ENCODE results near the gene SLX4IP.

The SLX4IP gene

GRCh38 chr20:10521836-10522235 is 86.7 kb downstream of the SLX4IP start:
- DNase-seq (ENCODE audit: low spot score), result no peak

DNA sequence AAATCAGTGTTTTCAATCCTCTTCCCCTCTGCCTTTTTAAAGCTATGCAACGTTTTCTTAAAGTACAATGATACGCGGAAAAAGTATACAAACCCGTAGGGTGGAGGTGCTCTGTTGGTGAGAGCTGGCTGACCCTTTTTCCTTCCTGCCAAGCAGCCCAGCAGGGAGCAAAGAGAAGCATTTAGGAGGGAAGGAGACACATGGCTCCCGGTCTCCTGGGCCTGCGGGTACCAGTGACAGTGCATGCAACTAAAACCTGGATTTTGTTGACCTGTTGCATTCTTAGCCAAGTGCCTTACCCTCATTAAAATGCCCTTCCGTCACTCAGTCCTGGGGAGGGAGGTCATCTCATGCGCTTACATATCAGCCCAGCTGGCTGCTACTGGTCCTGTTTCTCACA is 87.2 kb downstream of the SLX4IP start:
- no peak for DNase-seq (ENCODE audit: low spot score)

DNA sequence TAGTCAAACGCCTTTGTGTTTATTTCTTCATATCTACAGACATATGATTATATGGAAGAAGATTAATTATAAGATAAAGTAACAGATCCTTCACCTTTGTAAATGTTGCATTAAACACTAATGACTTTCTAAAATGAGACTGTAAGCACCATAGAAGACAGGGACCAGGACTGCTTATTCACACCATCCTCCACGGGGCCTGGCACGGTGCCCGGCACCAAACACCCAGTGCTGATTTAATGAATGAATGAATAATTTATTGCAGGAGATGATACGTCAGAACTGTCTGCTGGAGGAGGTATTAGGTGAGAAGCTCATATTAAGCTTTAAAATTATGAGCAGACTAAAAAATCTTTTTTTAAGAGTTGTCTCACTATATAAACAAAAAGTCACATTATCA is 88.3 kb downstream of the SLX4IP start:
- DNase-seq (ENCODE audit: low spot score), result no peak

- DNase-seq (ENCODE audit: low spot score), result no peak
Measured at GRCh38 chr20:10524034-10524476, 89.0 kb downstream of the SLX4IP start.

DNA sequence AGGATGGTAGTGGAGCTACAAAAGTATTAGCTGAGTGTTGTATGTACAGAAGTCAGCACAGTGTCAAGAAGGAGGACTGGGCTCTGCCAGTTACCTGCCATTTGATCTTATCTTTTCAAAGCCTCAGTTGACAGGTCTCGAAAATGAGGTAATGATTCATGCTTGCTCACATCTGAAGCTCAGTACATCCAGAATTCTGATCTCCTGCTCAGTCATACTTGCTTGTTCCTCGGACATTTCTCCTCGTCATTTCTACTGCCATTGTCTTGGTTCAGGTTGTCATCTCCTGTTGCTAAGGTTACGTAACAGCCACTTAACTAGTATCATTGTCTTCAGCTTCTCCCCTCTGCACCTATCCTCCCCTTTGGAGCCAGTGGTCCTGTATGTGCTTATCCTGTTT is 89.5 kb downstream of the SLX4IP start:
- no peak for DNase-seq (ENCODE audit: low spot score)

GRCh38 chr20:10527781-10528180 is 92.7 kb downstream of the SLX4IP start:
- DNase-seq (ENCODE audit: low spot score), result no peak

DNA sequence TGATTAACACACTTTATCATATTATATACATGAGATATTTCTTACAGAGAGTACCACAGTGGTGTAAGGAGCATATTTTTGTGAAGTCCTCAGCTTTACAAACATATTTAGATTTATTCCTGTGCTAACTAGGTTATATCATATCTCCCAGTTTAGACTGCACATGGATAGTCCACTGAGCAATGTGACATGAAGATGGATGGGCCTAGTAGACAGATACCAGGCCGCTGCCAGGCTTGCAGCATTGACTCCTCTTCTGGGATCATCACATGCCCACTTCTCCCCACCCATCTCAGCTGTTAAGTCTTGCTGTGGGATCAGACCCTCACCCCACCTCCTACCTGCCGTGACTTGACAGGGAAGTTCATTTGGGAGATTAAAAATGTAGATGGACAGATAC is 95.8 kb downstream of the SLX4IP start:
- no peak for DNase-seq (ENCODE audit: low spot score)

DNA sequence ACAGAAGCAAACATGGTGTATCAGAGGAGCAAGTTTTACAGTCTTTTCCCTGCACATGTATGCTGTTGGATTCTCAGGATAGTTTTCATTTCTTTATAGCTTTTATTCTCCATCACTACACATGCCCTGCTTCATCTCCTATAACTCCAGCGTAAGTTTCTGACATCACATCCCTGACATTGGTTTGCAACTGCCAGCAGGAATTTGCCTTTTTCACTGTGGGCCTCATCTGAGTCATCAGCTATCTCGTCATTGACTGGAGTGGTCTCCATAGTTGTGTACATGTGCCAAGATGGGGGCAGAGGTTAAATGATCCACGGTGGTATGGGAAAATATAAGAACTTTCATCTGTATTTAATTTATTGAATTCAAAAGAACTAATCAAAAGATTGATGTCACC is 96.7 kb downstream of the SLX4IP start:
- no peak for DNase-seq (ENCODE audit: low spot score)

DNA sequence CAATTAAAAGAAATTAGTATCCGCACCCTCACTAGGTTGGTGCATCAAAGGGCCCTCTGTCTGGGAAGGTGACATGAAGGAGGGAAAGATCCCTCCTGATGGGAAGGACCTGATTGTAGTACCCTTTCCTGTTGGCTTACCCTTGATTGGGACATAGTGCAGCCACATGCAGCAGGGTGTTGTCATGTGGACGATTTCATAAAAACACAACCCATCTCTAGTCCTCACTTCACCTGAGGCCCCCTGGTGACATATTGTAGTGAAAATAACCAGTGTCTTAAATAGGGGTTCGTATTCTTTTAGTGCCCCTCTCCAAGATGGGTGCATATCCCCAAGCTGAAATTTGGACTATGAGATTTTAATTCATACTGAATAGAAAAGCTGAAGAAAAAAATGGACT is 97.3 kb downstream of the SLX4IP start:
- DNase-seq (ENCODE audit: low spot score), result no peak

DNA sequence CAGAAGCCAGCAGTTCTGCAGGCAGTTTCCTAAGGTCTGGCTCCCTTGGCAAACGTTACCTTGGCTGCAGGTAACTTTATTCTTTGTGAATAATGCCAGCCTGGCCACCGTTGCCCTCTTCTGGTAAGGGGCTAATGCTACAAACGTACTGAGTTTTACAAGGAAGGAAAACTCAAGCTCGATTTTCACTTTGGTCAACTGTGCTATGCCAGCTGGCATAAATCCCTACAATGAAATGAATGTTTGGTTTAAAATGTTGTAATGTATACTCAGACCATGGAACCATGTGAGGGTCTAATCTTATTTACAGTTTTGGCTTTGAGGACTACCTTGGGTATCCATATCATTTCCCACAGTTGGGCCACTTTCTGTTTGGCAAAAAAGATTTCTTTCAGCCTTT is 101.4 kb downstream of the SLX4IP start:
- DNase-seq (ENCODE audit: low spot score), result no peak

GRCh38 chr20:10537850-10538480 is 102.9 kb downstream of the SLX4IP start:
- DNase-seq (ENCODE audit: low spot score), result peak; percentile 31

GRCh38 chr20:10538768-10539167 is 103.7 kb downstream of the SLX4IP start:
- no peak for DNase-seq (ENCODE audit: low spot score)

DNA sequence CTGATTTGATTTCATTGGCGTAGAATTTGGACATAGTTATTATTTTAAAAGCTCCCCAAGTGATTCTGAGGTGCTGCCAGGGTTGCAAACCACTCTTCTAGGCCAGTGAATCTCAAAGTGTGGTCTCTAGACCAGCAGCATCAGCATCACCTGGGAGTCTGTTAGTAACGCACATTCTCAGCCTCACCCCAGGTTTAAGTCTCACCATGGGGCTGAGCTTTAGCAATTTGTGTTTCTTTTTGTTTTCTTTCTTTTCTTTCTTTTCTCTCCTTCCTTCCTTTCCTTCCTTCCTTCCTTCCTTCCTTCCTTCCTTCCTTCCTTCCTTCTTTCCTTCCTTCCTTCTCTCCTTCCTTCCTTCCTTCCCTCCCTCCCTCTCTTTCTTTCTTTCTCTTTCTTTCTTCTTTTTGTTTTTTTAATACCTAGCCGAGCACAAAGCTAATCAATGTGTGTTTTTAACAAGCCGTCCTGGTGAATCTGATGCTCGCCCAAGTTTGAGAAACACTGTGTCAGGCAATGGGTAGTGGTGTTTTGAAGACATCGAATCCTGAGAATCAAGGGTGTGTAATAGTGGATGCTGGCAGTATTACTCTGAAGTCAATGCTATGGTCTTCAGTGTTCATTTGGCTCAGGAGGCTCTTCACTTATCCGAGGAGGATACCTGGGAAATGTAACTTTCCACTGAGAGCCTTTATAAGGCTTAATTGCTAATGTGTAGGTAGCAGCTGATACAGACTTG is 104.9 kb downstream of the SLX4IP start:
- DNase-seq (ENCODE audit: low spot score), result no peak

GRCh38 chr20:10540636-10541493 is 105.8 kb downstream of the SLX4IP start:
- DNase-seq (ENCODE audit: low spot score), result peak; percentile 55

DNA sequence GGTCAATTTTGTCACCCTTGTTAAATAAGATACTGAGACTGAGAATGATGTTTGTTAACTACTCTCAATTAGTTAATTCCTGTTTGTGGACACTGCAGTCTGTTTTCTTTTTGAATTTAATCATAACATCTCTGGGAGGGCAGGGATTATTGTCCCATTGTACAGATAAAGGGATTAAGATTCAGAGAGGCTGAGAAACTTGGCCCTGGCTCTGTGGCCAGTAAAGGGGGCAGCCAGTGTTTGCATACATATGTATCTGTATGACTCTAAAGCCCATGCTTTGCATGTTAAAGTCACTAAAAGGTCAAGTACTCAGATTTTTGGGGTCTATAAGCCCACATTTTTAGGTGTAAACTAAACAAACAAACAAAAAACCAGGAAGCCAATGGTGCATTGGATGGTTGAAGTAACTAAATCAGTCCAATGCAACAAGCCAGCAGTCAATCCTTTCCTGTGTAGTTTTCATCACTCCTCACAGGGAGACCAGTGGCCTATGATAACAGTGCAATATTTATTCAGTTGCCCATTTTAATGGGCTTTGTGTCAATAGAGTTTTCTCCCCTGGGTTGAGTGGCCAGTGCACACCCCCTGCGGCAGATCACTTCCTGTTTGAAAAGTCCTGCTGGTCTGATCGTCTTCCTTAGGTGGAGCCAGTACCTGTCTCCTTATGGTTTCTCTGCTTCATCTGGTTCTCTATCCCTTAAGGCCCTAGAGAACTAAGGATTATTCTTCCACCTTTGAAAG is 106.7 kb downstream of the SLX4IP start:
- no peak for DNase-seq (ENCODE audit: low spot score)

DNA sequence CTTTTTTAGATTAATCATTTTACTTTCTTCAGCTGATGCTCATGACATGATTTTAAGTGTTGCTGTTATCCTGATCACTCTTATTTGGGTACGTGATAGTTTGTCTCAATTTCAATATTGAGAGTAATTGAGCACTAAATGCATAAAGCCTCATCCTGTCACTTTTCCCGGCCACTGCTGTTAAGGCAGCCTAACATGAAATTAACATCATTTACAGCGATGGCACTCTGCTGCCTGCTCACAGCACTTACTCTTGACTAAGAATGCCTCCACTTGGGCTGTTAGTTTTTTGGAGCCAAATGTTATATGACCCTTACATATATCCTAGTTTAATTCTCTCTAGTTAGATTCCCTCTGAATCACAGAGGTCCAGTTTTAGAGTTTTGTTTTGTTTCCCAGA is 107.3 kb downstream of the SLX4IP start:
- DNase-seq (ENCODE audit: low spot score), result no peak

DNA sequence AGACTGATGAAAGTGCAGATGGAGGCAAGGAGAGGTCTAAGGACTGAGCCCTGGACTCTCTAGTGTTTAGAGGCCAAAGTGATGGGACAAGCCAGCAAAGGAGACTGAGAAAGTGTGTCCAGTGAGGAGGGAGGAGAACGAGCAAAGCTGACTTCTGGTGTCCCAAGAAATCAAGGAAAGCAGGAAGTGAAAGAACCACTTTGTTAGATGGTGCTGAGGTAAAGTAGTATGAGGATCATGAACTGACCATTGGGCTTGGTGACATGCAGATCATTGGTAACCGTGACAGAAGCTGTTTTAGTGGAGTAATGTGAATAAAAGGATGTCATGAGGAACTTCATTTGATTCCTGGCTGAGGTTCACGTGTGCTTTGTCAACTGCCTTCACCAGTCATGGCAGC is 108.4 kb downstream of the SLX4IP start:
- no peak for DNase-seq (ENCODE audit: low spot score)

DNA sequence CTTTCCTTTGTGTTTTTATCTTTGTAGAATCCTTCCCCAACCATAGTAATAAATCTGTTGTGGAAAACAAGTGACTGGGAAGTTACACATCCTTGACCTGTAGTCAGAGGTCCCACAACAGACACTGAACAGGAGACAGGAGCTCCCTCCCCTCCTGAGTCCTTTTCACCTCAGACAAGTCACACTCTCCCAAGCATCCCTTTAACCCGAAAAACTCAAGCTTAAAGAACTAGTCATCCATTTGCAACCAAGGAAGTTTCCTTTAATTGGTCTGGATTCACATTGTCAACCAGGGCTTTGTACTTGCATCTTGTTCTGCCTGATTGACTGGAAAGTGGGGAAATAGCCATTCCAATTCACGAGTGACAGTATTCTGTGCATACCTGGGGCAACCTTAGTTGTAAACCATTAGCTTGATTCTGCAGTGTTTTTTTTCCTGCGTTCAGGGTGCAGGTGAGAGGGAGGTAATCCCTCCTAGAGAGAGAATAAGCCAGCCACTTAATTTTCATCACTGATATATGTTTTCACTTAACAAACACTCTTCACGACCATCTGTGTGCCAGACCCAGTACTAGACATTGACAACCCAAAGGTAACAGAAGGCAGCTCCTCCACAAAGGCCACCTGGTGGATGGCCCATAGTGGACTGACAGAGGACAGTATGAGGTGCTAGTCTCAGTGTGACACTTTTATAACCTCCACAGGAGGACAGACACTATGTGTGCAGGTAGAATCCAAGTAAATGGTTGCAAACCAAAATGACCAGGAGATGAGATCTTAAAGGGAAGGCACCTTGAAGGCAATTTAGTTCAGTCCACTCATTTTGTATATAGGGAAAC is 112.4 kb downstream of the SLX4IP start:
- DNase-seq (ENCODE audit: low spot score), result no peak

- no peak for DNase-seq (ENCODE audit: low spot score)
Measured at GRCh38 chr20:10549511-10549910, 114.4 kb downstream of the SLX4IP start.

GRCh38 chr20:10550204-10551118 is 115.4 kb downstream of the SLX4IP start:
- DNase-seq (ENCODE audit: low spot score), result no peak
